Myocyte (in vitro differentiated cells): ENCODE measurements around the gene NLGN1. TPM values are rescaled to one million over a fixed set of nuclear protein-coding genes. Genes with fewer than 3 reads are reported as not detected.
A peak's percentile ranks its signal among the peaks of the same experiment; 100 is the strongest.
"Not testable (repeated sequence)": the region's sequence is repeated elsewhere in the genome, so short reads cannot be mapped to it uniquely, and the experiment has no call there.

ENCODE experiments used
- DNase-seq: peaks from one replicate; pipeline ENCODE4 v3.0.0-alpha.2; 2012; ENCODE audit warnings: low read depth
- total RNA-seq: library from RNA; depleted of rRNA; stranded (reverse); fragments of >200 nt; gene quantifications from 2 replicates; pipeline ENCODE4 v1.2.3, GENCODE V29; 2014

Gene NLGN1
- total RNA-seq, 1 donor from 2014 or later = 0.62 TPM

- DNase-seq = no peak
Observed at GRCh38 chr3:173429527-173429926, 32.0 kb downstream of the NLGN1 start.

GRCh38 chr3:173430576-173430975 lies 33.0 kb downstream of the NLGN1 start:
- DNase-seq = no peak

- no peak for DNase-seq
Observed at GRCh38 chr3:173439004-173439403, 41.5 kb downstream of the NLGN1 start.

GRCh38 chr3:173440514-173440913 lies 43.0 kb downstream of the NLGN1 start:
- DNase-seq = no peak

GRCh38 chr3:173451561-173451960 lies 54.0 kb downstream of the NLGN1 start:
- not testable (repeated sequence) for DNase-seq

- no peak for DNase-seq
Observed at GRCh38 chr3:173463250-173463649, 65.7 kb downstream of the NLGN1 start.

- no peak for DNase-seq
Observed at GRCh38 chr3:173465112-173465511, 67.6 kb downstream of the NLGN1 start.

- DNase-seq = no peak
Observed at GRCh38 chr3:173465898-173466678, 68.5 kb downstream of the NLGN1 start.

GRCh38 chr3:173467501-173467900 lies 70.0 kb downstream of the NLGN1 start:
- DNase-seq = no peak

- no peak for DNase-seq
Observed at GRCh38 chr3:173473237-173473636, 75.7 kb downstream of the NLGN1 start.

GRCh38 chr3:173479301-173479700 lies 81.8 kb downstream of the NLGN1 start:
- DNase-seq = no peak

- DNase-seq = no peak
Observed at GRCh38 chr3:173501931-173502489, 104.5 kb downstream of the NLGN1 start.

GRCh38 chr3:173502983-173503568 lies 105.5 kb downstream of the NLGN1 start:
- DNase-seq = peak; percentile 5

GRCh38 chr3:173510565-173510964 lies 113.0 kb downstream of the NLGN1 start:
- DNase-seq = no peak

- DNase-seq = no peak
Observed at GRCh38 chr3:173513123-173513522, 115.6 kb downstream of the NLGN1 start.

GRCh38 chr3:173529062-173529711 lies 131.6 kb downstream of the NLGN1 start:
- no peak for DNase-seq

- DNase-seq = no peak
Observed at GRCh38 chr3:173531602-173532001, 134.1 kb downstream of the NLGN1 start.

GRCh38 chr3:173538410-173538809 lies 140.9 kb downstream of the NLGN1 start:
- DNase-seq = no peak

GRCh38 chr3:173545590-173545989 lies 148.0 kb downstream of the NLGN1 start:
- DNase-seq = not testable (repeated sequence)

- DNase-seq = no peak
Observed at GRCh38 chr3:173547070-173547469, 149.5 kb downstream of the NLGN1 start.

- DNase-seq = no peak
Observed at GRCh38 chr3:173548261-173548660, 150.7 kb downstream of the NLGN1 start.

- DNase-seq = no peak
Observed at GRCh38 chr3:173552526-173552925, 155.0 kb downstream of the NLGN1 start.
